ENCODE data around the gene CACNA1B. TPM values are rescaled to one million over a fixed set of nuclear protein-coding genes. Genes with fewer than 3 reads are reported as not detected.
"Not testable (repeated sequence)": the region's sequence is repeated elsewhere in the genome, so short reads cannot be mapped to it uniquely, and the experiment has no call there.

CACNA1B gene
- polyA plus RNA-seq, 1 donor: 0.72 TPM

DNA sequence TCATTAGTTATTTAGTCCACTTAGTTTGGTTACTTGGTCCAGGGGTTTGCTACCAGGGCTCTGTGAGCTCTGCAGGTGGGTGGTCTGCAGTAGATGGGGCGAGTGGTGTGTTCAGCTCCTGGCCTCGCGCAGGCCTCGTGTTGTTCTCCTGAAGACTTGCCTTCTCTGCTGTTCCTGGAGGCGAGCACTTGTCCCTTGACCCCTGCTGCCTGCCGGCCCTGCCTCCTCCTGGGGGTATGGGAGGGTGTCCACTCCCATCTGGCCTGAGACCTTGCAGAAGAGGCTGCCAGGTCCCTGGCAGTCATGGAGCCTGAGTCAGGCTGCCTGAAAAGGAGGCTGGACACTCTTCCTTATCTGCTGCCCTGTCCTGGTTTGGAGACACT, 137.0 kb downstream of the CACNA1B start:
- DNase-seq (ENCODE audit: low read depth): no peak

DNA sequence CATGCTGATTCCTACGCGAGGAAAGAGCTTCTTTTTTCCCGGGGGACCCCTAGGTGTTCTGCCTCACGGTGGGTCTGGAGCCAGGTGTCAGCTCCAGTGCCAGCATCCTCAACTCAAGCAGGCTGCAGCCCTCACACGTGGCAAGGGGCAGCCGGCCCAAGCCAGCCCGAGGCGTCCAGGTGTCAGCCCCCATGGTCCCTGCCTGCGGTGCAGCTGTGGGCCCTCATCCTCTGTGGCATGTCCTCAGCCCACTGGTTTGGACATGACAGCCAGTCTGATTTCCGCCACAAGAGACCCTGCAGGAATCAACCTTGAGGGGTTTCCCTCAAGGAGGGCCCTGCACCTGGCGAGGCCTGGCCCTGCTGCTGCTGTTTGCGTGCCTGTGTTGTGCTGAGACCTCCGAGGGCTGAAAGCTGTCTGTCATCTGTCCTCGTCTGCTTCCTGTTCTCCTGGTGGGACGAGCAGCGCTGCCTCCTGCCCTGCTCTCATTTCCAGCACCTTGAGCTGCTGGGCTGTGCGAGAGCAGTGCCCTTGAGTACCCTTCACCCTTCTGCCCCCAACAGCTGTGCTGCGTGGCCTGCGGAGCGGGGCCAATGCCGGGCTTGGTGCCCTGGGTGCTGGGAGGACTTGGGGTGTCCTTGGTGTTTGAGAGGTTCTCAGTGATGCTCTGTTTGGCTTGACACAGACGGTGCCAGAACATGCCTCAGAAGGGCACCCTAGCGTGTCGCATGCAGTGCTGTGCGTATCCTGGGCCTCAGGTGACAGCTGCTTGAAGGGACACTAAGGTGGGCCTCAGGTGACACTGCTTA, 137.6 kb downstream of the CACNA1B start:
- DNase-seq (ENCODE audit: low read depth): no peak

DNA sequence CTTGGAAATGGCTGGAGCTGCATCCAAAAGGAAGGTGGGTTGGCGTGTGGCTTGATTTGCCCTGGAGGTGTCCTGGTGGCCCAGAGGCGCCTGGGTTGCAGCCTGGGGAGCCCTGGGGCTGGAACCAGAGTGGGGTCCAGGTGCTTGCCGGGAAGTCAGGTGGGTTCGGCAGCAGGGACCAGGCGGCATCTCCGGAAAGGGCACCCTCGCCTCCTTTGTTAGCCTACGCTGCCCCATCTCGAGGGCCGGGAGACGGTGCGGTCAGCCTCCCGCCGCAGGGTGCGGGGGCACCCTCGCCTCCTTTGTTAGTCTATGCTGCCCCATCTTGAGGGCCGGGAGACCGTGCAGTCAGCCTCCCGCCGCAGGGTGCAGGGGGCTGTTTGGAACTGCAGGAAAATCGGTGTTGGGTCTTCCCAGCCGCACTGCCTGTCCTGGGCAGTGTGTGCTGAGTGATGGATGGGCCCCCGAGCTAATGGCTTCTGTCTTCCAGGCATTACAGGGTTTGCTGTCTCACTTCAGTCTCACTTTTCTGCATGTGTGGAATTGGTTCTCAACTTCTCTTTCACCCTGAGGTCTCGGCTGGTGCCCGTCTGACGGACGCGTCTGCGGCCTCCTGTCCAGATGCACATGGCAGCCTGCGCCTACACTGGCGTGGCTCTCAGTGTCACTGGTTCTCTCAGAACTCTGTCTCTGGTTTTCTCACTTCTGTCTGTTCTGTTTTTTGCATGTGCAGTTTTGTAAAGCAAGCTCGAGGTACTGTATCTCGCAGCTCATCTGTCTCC, 139.0 kb downstream of the CACNA1B start:
- DNase-seq (ENCODE audit: low read depth): no peak

DNA sequence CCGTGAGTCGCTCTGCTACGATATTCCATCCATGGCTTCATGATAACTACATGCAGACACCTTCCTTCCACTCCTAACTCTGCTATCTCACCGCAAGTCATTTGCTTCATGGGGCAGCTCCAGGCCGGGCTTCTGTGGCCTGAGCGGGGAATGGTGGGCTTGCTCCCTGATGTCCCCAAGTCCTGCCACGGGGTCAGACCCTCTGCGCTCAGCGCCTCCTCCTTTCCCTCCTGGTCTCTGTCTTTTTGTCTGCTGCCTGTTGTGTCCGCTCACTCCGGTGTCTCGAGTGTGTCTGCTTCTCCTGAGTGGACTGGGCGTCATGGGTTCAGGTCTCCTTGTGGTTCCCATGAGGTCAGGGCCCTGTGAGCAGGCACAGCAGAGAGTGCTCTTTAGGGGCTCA, 139.6 kb downstream of the CACNA1B start:
- DNase-seq (ENCODE audit: low read depth): no peak

DNA sequence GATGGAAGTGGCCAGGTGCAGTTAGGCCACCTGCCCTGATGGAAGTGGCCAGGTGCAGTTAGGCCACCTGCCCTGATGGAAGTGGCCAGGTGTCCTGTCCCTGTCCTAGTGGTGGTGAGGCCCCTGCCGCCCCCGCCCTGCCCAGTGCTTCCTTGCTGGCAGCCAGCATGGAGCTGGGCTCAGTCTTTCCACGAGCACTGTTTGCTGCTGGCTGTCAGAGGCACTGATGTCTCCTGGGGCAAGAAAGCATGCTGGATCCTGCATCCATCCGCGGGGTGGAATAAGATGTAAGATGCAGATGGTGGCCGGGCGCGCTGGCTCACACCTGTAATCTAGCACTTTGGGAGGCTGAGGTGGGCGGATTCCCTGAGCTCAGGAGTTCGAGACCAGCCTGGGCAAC, 141.9 kb downstream of the CACNA1B start:
- DNase-seq (ENCODE audit: low read depth): not testable (repeated sequence)

DNA sequence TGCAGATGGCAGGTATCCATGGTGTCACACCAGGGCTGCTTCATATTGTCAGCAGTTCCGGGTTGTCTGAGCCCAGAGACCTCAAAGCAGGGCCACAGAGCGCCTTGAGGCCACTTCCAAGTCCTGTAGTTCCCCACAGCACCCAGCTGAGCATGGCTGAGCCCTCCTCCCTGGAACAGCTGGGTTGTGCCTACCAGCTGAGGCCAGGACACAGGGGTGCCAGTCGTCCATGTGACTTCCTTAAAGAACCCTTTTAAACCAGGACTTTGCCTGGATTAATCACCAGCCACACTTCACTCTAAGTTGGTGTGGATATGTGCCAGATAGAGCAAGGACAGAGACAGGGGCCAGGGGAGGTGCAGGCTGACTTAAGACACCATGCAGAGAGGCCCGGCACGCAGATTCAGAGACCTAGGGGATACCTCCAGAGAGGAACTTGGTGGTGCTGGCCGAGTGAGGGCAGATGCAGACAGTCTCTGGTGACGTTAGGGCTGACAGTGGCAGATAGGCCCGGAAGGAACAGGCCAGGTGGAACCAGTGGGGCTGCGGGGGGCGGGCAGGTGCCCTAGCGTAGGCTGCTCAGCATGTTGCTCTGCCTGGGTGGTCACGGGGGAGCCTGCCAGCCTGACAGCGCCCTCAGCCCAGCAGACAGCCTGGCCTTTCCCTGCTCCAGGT, 142.7 kb downstream of the CACNA1B start:
- DNase-seq (ENCODE audit: low read depth): no peak

DNA sequence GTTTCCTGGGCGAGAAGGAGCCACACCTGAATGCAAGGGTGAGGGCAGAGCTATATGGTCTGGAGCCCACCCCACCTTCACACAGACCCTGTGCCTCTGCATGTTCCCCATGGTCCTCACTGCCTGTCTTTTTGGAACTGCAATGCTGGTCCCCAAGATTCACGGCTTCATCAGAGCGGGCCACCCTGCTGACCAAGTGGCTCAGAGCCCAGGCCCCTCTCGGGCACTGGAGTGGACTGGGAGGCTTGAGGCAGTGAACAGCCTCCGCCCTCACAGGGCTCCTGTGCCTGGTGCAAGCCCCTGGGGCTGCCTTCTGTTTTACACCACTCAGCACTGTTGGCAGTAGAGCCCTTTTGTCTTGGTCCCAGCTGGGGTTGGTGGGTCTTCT, 143.2 kb downstream of the CACNA1B start:
- no peak for DNase-seq (ENCODE audit: low read depth)

DNA sequence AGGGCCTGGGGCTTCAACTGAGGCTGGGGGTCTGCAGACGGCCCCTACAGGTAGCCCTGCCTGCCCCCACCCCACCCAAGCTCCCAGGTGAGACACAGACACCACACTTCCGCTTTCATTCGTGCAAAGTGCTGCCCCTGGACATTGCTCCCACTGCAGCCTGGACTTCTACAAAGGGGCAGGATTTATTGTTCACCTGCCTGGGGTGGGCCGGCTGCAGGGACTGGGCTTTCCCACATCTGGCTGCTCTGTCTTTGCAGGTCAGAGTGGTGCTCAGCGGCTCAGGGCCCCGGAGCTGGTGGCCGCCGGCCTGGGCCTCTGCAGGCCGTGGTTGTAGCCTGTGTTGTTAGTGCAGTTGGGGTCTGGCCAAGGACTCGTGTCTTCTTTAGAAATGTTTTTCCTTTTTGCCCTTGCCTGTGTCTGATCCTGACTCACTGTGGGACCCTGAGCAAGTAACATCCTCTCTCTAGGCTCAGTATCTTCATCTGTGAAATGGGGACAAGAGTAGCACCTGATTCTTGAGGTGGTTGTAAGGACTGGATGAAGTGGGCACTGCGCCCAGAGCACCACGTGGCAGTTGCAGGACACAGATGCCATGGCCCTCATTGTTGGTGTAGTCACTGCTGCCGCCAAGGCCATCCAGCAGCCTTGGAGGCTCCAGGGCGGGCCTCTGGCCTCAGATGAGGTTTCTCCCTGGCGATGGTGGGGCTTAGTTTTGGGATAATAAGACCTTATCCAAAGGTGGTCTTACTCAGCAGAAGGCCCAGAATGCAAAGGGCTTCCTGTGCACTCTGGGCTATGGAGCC, 143.9 kb downstream of the CACNA1B start:
- DNase-seq (ENCODE audit: low read depth): no peak

DNA sequence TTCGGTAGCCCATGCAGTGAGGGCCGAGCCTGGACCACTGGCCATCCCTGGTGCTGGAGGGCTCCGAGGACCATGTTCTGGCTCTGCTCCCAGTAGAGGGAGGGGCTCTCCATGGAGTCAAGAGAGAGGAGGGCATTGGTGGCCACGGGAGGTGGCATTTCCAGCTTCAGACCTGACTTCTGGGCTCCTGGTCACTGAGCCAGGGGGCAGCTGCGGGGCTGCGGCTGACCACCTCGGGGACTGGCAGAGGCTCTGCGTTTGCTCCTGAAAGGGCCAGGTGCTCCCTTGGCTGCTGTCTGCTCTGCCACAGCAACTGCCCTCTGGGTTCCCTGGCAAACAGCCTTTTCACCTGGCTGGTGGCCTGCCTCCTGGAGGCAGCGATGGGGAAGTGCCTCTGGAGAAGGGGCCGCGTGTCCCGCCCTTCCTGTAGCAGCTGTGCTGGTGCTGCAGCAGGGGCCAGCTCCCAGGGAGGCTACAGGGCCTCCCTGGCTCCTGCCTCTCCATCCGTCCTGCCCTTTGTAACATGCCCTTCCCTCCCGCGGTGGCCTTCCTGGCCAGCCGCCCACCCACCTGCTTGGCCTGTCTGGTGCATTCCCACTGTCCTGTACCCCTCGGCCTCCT, 144.6 kb downstream of the CACNA1B start:
- no peak for DNase-seq (ENCODE audit: low read depth)

DNA sequence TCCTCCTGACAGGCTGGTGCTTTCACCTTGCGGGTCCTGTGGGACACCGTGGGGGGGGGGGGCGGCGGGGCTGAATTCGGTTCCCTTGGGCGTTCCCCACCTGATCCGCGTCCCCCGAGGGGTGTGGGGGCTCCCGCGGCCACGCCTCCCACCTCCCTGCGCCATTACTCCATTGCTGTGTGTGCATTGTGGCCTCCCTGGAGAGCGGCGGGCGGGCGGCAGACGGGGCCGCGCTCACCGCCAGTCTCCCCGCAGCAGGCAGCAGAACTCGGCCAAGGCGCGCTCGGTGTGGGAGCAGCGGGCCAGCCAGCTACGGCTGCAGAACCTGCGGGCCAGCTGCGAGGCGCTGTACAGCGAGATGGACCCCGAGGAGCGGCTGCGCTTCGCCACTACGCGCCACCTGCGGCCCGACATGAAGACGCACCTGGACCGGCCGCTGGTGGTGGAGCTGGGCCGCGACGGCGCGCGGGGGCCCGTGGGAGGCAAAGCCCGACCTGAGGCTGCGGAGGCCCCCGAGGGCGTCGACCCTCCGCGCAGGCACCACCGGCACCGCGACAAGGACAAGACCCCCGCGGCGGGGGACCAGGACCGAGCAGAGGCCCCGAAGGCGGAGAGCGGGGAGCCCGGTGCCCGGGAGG, 145.3 kb downstream of the CACNA1B start:
- DNase-seq (ENCODE audit: low read depth): no peak

DNA sequence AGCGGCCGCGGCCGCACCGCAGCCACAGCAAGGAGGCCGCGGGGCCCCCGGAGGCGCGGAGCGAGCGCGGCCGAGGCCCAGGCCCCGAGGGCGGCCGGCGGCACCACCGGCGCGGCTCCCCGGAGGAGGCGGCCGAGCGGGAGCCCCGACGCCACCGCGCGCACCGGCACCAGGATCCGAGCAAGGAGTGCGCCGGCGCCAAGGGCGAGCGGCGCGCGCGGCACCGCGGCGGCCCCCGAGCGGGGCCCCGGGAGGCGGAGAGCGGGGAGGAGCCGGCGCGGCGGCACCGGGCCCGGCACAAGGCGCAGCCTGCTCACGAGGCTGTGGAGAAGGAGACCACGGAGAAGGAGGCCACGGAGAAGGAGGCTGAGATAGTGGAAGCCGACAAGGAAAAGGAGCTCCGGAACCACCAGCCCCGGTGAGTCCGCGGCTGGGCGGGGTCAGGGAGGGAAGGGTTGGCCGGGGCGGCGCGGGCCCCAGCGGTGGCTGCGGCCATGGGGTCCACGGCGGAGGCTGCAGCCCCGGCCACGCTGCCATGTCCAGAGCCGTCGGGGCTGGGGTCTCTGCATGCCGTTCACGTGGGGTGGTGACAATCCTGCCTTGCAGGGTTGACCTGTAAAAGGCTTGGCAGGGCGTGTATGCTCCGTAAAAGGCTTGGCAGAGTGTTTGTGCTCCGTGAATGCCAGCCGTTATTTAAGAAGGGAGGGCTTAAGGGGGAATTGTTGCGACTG, 146.0 kb downstream of the CACNA1B start:
- DNase-seq (ENCODE audit: low read depth): no peak

DNA sequence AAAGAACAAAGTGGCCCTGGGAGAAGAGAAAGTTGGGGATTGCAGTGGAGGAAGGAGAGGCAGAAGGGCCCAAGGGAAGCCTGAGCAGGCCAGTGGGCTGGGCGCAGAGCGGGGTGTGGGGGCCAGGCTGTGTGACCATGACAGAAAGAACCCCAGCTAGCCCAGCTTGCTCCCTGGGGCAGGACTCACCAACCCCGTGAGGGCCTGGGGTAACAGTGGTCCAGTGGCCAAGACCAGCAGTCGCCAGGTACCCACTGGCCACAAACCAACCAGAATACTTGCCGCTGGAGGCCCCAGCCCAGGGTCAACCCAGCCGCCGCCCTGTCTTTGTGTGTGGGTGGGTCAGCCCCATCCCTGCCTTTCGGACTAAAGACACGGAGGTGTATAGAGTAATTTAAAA, 146.5 kb downstream of the CACNA1B start:
- DNase-seq (ENCODE audit: low read depth): no peak

DNA sequence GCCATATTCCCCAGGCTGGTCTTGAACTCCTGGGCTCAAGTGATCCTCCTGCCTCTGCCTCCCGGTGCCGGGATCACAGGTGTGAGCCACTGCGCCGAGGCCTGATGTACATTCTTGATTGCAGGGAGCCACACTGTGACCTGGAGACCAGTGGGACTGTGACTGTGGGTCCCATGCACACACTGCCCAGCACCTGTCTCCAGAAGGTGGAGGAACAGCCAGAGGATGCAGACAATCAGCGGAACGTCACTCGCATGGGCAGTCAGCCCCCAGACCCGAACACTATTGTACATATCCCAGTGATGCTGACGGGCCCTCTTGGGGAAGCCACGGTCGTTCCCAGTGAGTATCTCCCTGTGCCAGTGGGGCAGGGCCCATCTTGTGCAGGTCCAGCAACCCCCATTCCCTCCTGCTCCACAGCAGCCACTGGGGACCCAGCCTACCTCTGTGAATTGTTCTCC, 147.3 kb downstream of the CACNA1B start:
- DNase-seq (ENCODE audit: low read depth): no peak

DNA sequence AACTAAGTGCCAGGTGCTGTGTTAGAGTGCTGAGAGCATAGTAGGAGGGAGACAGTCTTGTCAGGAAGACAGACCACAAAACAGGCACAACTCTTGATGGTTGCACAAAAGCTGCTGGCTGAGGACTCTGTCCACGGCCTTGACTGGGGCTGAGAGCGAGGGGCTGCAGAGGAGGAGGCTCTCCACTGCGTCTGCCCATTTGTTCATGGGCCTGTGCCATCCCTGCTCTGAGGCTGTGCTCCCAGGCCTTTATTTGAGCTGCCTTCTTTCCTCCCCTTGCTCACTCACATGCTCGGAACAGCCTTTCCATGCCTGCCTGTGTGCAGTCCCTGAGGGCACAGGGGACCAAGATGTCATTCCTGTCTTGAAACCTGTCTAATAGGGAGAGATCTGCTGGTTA, 147.8 kb downstream of the CACNA1B start:
- DNase-seq (ENCODE audit: low read depth): no peak

DNA sequence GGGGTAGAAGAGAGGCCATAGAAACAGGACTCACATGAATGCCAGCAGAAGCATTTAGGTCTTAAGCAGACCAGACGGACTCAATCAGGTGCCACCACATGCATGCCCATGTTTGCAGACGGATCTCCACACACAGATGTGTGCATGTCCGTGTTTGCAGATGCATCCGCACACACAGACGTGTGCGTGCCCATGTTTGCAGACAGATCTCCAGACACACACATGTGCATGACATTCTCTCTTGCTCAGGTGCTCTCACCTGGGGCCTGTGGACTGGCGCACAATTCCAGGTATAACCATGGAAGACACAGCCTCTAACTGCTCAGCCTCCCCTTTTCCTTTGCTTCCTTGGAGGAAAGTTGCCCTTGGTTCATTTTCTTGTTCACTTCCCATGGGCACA, 148.3 kb downstream of the CACNA1B start:
- no peak for DNase-seq (ENCODE audit: low read depth)

DNA sequence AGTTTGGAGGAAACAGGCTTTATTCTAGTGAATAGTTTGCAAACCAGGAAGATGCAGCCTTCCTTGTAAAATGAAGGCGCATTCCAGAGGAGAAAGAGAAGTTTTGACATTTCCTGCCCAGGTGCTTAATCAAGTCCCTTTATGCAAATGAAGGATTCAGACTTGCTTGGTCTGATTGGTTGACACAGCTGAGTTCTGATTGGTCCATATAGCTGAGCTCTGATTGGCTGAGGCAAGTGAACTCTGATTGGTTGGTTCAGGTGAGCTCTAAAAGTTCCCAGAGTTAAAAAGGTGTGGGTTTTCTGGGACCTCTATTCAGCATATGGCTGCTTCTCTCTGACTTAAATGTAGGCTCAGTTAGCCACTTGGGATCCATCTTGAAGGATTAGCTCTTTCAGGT, 151.0 kb downstream of the CACNA1B start:
- DNase-seq (ENCODE audit: low read depth): no peak

DNA sequence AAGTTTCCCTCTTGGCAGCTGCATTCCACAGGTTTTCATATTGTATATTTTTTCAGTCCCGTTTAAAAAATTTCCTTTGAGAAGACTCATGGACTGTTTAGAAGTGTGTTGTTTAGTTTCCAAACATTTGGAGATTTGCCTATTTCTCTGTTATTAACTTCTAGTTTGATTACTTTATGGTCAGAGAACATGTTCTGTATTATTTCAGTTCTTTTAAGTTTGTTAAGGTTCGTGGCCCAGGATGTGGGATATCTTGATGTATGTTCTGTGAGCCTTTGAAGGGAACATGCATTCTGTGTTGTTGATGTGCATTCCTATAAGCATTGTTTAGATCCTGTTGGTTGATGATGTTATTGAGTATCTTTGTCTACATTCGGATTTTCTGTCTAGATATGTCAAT, 153.6 kb downstream of the CACNA1B start:
- DNase-seq (ENCODE audit: low read depth): no peak

DNA sequence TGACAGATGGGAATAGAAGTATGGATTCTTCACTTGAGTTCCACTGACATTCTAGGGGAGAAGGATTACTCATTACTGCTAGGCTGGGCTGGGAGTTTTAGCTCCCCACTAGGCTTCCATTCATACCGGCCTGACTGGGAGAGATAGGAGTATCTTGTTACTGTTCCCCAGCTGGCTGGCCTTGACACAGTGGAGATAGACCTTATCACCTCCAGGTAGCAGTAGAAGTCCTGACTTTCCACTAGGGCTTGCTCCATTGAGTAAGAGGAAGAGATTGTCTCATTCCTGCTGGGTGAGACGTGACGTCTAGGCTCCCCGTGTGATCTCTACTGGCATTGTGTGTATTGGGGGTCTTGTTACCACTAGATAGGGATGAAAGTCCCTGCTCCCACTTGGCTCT, 156.4 kb downstream of the CACNA1B start:
- no peak for DNase-seq (ENCODE audit: low read depth)

DNA sequence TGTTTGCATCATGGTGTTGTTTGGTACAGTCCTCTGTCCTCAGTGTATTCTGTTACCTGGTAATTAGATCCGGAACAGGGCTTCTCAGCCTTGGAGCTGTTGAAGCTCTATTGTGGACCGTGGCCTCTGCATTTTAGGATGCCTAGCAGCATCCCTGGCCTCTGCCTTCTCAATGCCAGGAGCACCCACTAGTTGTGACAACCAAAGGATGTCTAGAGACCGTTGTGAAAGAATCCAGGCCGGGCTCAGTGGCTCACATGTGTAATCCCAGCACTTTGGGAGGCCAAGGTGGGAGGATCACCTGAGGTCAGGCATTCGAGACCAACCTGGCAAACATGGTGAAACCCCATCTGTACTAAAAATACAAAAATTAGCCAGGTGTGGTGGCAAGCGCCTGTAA, 159.6 kb downstream of the CACNA1B start:
- no peak for DNase-seq (ENCODE audit: low read depth)

DNA sequence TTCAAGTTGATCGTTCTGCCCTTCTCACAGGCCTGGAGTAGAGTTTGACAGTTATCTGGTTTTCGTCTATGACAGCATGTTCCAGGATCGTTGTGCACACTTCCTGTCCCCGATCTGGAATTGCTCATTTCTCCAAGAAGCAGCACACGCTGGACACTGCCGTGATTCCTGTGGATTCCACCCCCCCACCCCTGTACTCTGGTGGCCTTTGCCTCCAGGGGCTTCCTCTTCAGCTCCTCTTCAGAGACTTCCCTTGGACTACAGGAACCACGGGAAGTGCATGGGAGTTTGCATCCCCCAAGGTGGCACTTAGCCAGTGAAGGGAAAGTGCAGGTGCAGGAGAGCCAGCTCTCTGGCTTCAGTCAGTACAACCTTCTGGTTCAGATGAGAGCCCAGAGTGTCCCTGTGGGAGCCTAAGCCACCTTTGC, 160.7 kb downstream of the CACNA1B start:
- no peak for DNase-seq (ENCODE audit: low read depth)
